ENCODE results near the gene RAD9A.
A peak's percentile ranks its signal among the peaks of the same experiment; 100 is the strongest.

Gene RAD9A

GRCh38 chr11:67378544-67378943 is 13.2 kb upstream of the RAD9A start:
- Histone ChIP-seq H3K9ac (ENCODE audit: low read length) (peak overlapping the region; percentile 73), H3K9me3 (ENCODE audit: control insufficient read depth, low read length) (no peaks in the 10 kb centered on the region), H3K4me3 (ENCODE audit: insufficient read depth in 1 of 2, low read depth in 1 of 2, low read length in 2 of 2) (no peak overlapping the region), H3K4me2 (ENCODE audit: low read length, poor library complexity, severe bottlenecking) (no peak overlapping the region), H4K8ac (ENCODE audit: low read length) (no peak overlapping the region), H2BK5ac (ENCODE audit: low read depth, low read length, poor library complexity, severe bottlenecking) (no peak overlapping the region), H2BK120ac (ENCODE audit: low read depth, low read length) (no peak overlapping the region), H2BK15ac (ENCODE audit: low read depth, poor library complexity, severe bottlenecking) (no peak overlapping the region), H3K14ac (ENCODE audit: low read length in 2 of 2) (no peak overlapping the region), H4K91ac (ENCODE audit: low read length) (peak overlapping the region; percentile 86), H2AFZ (ENCODE audit: low read depth, low read length) (no peak overlapping the region), H3K79me1 (replicated peaks; ENCODE audit: low read length, poor library complexity, severe bottlenecking) (peaks cover 7% of the 10 kb centered on the region), H3K18ac (ENCODE audit: low read depth in 1 of 2, low read length in 2 of 2) (peak overlapping the region in 1 of 2 experiments; percentile 86), H3K4ac (ENCODE audit: low read depth in 1 of 2, low read length in 2 of 2) (no peak overlapping the region), H3K4me1 (ENCODE audit: control insufficient read depth, insufficient read depth, low read depth, low read length) (peaks cover 54% of the 10 kb centered on the region), H2AK5ac (ENCODE audit: low read length, severe bottlenecking) (peak overlapping the region; percentile 56), H3K27me3 (ENCODE audit: control insufficient read depth in 1 of 2, insufficient read depth in 1 of 2, low read length in 2 of 2) (no peaks in the 10 kb centered on the region), H3K23ac (ENCODE audit: low read length in 2 of 2) (no peak overlapping the region), H3K36me3 (ENCODE audit: control insufficient read depth in 1 of 2, insufficient read depth in 2 of 2, low read depth in 1 of 2, low read length in 2 of 2) (no peaks in the 10 kb centered on the region), H2BK12ac (ENCODE audit: low read length in 2 of 2) (peak overlapping the region in 1 of 2 experiments; percentile 64), H3K27ac (ENCODE audit: low read length, poor library complexity, severe bottlenecking) (no peak overlapping the region)
- WGBS, result 97% methylated on average over 4 of the region's 4 CpGs
- no peak for DNase-seq

- peak overlapping the region; percentile 78 for H2AK5ac ChIP-seq (ENCODE audit: low read length, severe bottlenecking)
These were observed 12.4 kb upstream of the RAD9A start for GRCh38 chr11:67379061-67380058.

GRCh38 chr11:67381244-67381972 is 10.4 kb upstream of the RAD9A start:
- Histone ChIP-seq H2BK15ac (ENCODE audit: low read depth, poor library complexity, severe bottlenecking) (no peak overlapping the region), H3K4me3 (ENCODE audit: insufficient read depth in 1 of 2, low read depth in 1 of 2, low read length in 2 of 2) (no peak overlapping the region), H3K23ac (ENCODE audit: low read length in 2 of 2) (no peak overlapping the region), H3K27ac (ENCODE audit: low read length, poor library complexity, severe bottlenecking) (no peak overlapping the region), H3K9me3 (ENCODE audit: control insufficient read depth, low read length) (no peaks in the 10 kb centered on the region), H3K4me1 (ENCODE audit: control insufficient read depth, insufficient read depth, low read depth, low read length) (peaks cover 43% of the 10 kb centered on the region), H3K27me3 (ENCODE audit: control insufficient read depth in 1 of 2, insufficient read depth in 1 of 2, low read length in 2 of 2) (no peaks in the 10 kb centered on the region), H3K9ac (ENCODE audit: low read length) (no peak overlapping the region), H2AFZ (ENCODE audit: low read depth, low read length) (no peak overlapping the region), H2BK12ac (ENCODE audit: low read length in 2 of 2) (no peak overlapping the region), H3K4ac (ENCODE audit: low read depth in 1 of 2, low read length in 2 of 2) (peak overlapping the region in 1 of 2 experiments; percentile 6), H2BK120ac (ENCODE audit: low read depth, low read length) (no peak overlapping the region), H3K18ac (ENCODE audit: low read depth in 1 of 2, low read length in 2 of 2) (no peak overlapping the region), H3K36me3 (ENCODE audit: control insufficient read depth in 1 of 2, insufficient read depth in 2 of 2, low read depth in 1 of 2, low read length in 2 of 2) (no peaks in the 10 kb centered on the region), H3K79me1 (replicated peaks; ENCODE audit: low read length, poor library complexity, severe bottlenecking) (peaks cover 7% of the 10 kb centered on the region), H3K4me2 (ENCODE audit: low read length, poor library complexity, severe bottlenecking) (no peak overlapping the region), H2AK5ac (ENCODE audit: low read length, severe bottlenecking) (no peak overlapping the region), H2BK5ac (ENCODE audit: low read depth, low read length, poor library complexity, severe bottlenecking) (no peak overlapping the region), H3K14ac (ENCODE audit: low read length in 2 of 2) (no peak overlapping the region), H4K8ac (ENCODE audit: low read length) (no peak overlapping the region), H4K91ac (ENCODE audit: low read length) (no peak overlapping the region)
- DNase-seq, result no peak
- WGBS, result 90% methylated on average over 12 of the region's 13 CpGs

More at GRCh38 chr11:67379061-67380058, 12.4 kb upstream of the RAD9A start:
- peak; percentile 66 for DNase-seq
- H4K8ac ChIP-seq (ENCODE audit: low read length), result peak overlapping the region; percentile 90
- no peak overlapping the region for H3K4me3 ChIP-seq (ENCODE audit: insufficient read depth in 1 of 2, low read depth in 1 of 2, low read length in 2 of 2)
- peak overlapping the region; percentile 37 for H2BK120ac ChIP-seq (ENCODE audit: low read depth, low read length)
- H3K36me3 ChIP-seq (ENCODE audit: control insufficient read depth in 1 of 2, insufficient read depth in 2 of 2, low read depth in 1 of 2, low read length in 2 of 2), result no peaks in the 10 kb centered on the region
- H3K4me2 ChIP-seq (ENCODE audit: low read length, poor library complexity, severe bottlenecking), result no peak overlapping the region
- peak overlapping the region; percentile 73 for H3K9ac ChIP-seq (ENCODE audit: low read length)
- peak overlapping the region; percentile 86 for H4K91ac ChIP-seq (ENCODE audit: low read length)
- H3K27me3 ChIP-seq (ENCODE audit: control insufficient read depth in 1 of 2, insufficient read depth in 1 of 2, low read length in 2 of 2), result no peaks in the 10 kb centered on the region
- peak overlapping the region; percentile 46 to 64 for H2BK12ac ChIP-seq (ENCODE audit: low read length in 2 of 2)
- no peak overlapping the region for H2AFZ ChIP-seq (ENCODE audit: low read depth, low read length)
- H3K18ac ChIP-seq (ENCODE audit: low read depth in 1 of 2, low read length in 2 of 2), result peak overlapping the region; percentile 68 to 86
- peak overlapping the region; percentile 96 for H2BK15ac ChIP-seq (ENCODE audit: low read depth, poor library complexity, severe bottlenecking)
- H3K27ac ChIP-seq (ENCODE audit: low read length, poor library complexity, severe bottlenecking), result no peak overlapping the region
- WGBS, result 68% methylated on average over 20 of the region's 23 CpGs
- no peak overlapping the region for H2BK5ac ChIP-seq (ENCODE audit: low read depth, low read length, poor library complexity, severe bottlenecking)
- peaks cover 54% of the 10 kb centered on the region for H3K4me1 ChIP-seq (ENCODE audit: control insufficient read depth, insufficient read depth, low read depth, low read length)
- no peaks in the 10 kb centered on the region for H3K9me3 ChIP-seq (ENCODE audit: control insufficient read depth, low read length)
- H3K4ac ChIP-seq (ENCODE audit: low read depth in 1 of 2, low read length in 2 of 2), result peak overlapping the region; percentile 42 to 83
- H3K14ac ChIP-seq (ENCODE audit: low read length in 2 of 2), result peak overlapping the region in 1 of 2 experiments; percentile 50
- peaks cover 7% of the 10 kb centered on the region for H3K79me1 ChIP-seq (replicated peaks; ENCODE audit: low read length, poor library complexity, severe bottlenecking)
- no peak overlapping the region for H3K23ac ChIP-seq (ENCODE audit: low read length in 2 of 2)
